Stimulated activated CD4-positive, alpha-beta T cell treated with anti-CD3 and anti-CD28 coated beads, Interleukin-12 subunit alpha, Interleukin-12 subunit beta, amount 100 ng/mL, for 4 hours (primary cell): ENCODE data around the gene DRAM2.
"Not testable (repeated sequence)": the region's sequence is repeated elsewhere in the genome, so short reads cannot be mapped to it uniquely, and the experiment has no call there.

Experiments used
- DNase-seq: peaks from one replicate; pipeline ENCODE4 v3.0.0-alpha.2; 2020

DRAM2 gene

GRCh38 chr1:111141245-111142220, 1.6 kb upstream of the DRAM2 start:
- no peak for DNase-seq

DNA sequence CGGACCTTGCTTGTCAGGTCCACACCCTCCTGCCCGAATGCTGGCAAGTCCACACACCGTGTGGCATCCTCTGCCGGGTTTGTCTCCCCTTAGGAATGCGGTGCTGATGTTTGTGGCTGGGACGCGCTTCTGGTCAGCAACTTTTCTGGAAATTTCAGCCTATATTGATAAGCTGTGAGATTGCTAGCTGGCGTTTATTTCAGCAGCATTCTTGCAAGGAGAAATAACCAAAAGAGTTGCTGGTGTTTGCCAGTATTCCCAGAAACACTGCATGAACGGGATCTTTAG, 731 bp upstream of the DRAM2 start:
- no peak for DNase-seq

DNA sequence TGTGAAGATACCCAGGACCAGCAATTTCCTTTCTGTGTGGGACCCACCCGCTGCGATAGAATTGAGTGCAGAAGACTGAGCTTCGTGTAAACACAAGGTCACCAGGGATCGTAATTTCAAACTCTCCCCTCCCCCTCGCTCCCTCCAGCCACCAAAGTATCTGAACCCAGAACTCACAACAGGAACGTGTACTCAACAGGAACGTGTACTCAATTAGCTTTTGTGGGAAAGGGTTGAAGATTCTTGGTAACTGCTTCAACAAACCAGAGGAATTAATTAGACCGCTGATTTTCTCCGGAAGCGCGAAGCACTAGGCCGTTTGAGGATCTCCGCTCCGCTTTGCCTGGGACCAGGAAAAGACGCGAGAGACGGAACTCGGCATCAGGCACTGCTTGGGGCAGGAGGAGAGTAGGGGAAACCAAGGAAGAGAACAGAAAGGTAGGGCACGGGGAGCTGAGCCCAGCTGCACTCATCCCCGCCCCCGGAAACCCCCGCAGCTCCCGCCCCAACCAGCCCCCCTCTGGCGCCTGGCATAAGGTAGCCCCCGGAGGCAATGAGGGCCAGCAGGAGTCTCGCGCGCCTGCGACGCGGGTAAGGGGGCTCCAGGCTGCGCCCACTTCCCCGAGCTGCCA, 453 bp downstream of the DRAM2 start:
- DNase-seq = peak; percentile 3

GRCh38 chr1:111133866-111134265, 6.0 kb downstream of the DRAM2 start:
- DNase-seq = no peak

DNA sequence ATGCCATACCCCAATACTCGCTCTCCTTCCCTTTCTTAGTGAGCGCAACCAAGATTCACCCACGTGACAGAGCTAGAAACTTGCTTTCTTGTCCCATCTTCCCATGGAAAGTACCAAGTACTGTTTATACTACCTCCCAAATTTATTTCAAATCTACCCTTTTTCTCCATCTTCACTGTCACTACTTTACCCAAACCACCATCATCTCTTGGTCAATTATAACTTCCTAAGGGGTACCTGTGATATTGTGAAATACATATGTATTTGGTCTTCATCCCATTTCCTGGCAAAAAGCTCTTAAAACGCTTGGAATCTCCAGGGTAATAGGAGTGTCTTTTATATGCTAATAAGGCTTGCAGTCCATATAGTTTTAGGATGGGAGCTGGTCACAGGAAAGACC, 8.2 kb downstream of the DRAM2 start:
- DNase-seq = no peak

- no peak for DNase-seq
These were observed 10.5 kb downstream of the DRAM2 start for GRCh38 chr1:111129376-111129775.

DNA sequence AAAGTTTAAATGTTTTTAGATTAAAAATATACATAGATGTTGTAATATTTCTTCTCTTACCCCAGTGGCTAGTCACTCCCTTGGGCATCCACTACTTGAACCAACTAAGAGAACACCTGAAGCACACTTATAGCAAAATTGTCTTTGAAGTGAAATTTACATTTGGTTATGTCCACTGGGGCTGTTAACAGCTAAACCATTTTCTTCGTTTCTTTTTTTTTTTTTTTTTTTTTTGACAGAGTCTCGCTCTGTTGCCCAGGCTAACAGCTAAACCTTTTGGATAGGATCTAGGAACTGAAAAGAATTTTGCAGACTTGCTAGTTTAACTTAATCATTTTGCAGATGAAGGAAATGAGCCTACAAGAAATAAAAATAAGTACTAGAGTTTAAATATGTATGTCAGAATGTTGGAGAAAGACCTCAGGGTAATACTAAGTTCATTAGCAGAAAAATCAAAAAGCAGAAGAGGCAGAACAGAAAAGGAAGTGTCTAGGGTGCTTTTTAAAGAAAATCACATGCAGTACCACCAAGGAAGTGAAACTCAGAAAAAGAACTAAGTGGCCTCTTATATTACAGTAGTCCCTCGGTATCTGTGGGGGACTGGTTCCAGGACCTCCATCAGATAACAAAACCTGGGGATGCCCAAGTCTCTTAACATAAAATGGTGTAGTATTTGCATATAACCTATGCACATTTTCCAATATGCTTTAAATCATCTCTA, 11.8 kb downstream of the DRAM2 start:
- no peak for DNase-seq

DNA sequence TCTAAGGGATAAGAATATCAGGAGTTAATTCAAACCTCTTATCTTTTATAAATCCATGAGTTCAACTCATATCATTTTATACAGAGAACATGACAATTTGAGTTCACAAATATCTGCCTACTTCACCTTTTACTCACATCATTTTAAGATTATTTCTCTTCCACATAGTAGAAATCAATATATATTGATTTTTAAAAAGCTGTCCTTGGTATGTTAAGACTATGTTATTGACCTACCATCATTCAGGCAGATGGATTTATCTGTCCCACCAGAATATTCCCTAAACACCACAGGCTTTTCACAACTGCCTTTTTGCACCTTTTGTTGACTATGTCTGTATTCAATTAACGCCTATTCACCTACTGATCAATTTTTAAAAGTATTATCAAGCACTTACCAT, 13.5 kb downstream of the DRAM2 start:
- DNase-seq = no peak

GRCh38 chr1:111116496-111116895, 23.4 kb downstream of the DRAM2 start:
- DNase-seq = no peak

DNA sequence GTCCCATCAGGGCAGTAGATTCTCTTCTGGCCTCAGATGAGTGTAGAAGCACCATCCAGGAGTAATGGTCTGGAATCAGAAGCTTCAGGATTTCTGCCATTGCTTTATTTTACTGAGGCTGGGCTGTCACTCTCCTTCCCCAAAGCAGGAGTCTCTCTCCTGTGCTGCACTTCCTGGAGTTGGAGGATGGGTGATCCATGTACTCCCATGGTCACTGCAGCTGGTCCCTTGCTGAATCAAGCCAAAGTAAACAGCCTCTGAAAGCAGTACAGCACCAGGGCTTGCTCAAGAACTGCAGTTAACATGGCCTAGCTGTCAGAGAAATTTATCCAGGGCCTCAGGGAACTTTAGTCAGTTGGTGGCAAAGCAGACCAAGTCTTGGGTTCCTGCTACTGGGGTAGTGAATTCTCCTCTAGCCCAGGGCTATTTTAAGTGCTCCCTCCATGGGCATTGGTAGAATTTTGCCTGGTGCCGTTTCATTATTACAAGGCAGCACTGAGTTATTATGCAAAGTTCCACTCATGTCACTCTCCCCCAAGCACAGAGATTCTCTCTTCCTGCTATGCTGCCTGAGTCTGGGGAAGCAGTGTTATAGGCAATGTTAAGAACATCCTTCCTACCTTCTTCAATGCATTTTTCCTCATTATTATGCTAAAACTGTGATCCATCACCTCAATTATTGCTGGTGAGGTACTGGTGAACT, 29.5 kb downstream of the DRAM2 start:
- DNase-seq = no peak

DNA sequence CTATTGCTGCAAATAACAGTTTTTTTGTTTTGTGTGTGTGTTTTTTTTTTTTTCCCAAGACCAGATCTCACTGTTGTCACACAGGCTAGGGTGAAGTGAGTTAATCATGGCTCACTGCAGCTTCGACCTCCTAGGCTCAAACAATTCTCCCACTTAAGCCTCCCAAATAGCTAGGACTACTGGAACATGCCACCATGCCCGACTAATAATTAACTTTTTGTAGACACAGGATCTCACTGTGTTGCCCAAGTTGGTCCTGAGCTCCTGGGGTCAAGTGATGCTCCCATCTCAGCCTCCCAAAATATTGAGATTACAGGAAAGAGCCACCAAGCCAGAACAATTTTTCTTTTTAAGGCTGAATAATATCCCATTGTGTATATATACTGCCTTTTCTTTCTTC, 34.9 kb downstream of the DRAM2 start:
- no peak for DNase-seq

GRCh38 chr1:111101854-111102642, 37.8 kb downstream of the DRAM2 start:
- DNase-seq = no peak

GRCh38 chr1:111099289-111099688, 40.6 kb downstream of the DRAM2 start:
- no peak for DNase-seq

- DNase-seq = no peak
These were observed 42.4 kb downstream of the DRAM2 start for GRCh38 chr1:111097356-111098099.

GRCh38 chr1:111095421-111095820, 44.5 kb downstream of the DRAM2 start:
- not testable (repeated sequence) for DNase-seq

DNA sequence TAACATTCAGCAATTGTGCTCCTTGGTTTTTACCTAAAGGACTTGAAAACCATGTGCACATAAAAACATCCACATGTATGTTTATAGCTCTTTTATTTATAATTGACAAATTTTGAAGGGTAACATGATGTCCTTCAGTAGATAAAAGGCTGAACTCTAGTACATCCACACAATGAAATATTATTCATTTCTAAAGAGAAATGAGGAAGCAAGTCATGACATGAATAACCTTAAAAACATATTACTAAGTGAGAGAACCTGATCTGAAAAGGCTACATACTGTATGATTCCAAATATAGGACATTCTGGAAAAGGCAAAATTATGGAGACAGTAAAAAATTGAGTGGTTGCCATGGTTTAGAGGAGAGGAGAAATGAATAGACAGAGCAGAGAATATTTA, 50.3 kb downstream of the DRAM2 start:
- DNase-seq = no peak

DNA sequence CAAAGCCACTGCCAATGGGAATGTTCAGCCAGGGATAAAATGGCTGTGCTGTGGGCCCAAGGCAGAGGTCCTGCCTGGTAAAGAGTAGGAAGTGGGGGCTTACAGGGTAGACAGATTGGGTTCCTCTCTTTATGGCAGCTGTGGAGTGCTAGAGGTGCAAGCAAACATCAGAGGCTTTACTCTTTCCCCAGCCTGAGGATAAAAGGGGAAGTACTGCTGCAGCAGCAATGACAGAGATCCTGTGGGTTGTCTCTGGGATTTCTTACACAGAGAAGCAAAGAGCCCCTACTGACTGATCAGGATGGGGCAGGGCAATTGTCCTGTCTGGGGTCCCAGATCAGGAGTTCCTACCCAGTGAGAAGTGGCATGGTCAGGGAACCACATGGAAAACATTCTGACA, 54.2 kb downstream of the DRAM2 start:
- no peak for DNase-seq

GRCh38 chr1:111084999-111085398, 54.9 kb downstream of the DRAM2 start:
- DNase-seq = no peak

DNA sequence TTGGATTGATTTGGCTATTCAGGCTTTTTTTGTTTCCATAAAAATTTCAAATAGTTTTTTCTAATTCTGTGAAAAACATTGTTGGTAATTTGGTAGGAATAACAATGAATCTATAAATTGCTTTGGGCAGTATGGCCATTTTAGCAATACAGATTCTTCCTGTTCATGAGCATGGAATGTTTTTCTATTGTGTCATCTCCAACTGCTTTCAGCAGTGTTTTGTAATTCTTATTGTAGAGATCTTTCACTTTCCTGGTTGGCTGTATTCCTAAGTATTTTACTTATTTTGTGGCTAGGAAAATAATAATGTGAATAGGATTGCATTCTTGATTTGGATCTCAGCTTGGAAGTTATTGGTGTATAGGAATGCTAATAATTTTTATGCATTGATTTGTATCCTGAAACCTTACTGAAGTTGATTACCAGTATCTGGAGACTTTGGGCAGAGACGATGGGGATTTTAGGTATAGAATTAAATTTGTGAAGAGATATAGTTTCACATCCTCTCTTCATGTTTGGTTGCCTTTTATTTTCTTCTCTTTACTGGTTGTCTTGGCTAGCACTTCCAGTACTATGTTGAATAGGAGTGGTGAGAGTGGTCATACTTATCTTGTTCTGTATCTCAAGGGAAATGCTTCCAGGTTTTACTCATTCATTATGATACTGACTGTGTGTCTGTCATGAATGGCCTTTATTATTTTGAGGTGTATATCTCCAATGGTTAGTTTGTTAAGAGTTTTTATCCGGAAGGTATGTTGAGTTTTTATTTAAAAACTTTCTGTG, 57.3 kb downstream of the DRAM2 start:
- no peak for DNase-seq

GRCh38 chr1:111079329-111079728, 60.6 kb downstream of the DRAM2 start:
- not testable (repeated sequence) for DNase-seq

GRCh38 chr1:111077312-111077711, 62.6 kb downstream of the DRAM2 start:
- DNase-seq = not testable (repeated sequence)
